K562 (cell line): ENCODE results near the gene KLHL8. TPM values are rescaled to one million over a fixed set of nuclear protein-coding genes. Genes with fewer than 3 reads are reported as not detected.

Experiments used
- ATAC-seq: fragments of 200-7000 bp; cut with Tn5 transposase; 3 replicates; pipeline ENCODE4 v1.9.1; 2020; ENCODE audit warnings: moderate library complexity
- BruUV-seq: library from RNA; stranded (reverse); fragments of 400-500 nt; replicated peaks from 2 replicates; lab custom pipeline; 2021; lab: Mats Ljungman, UMichigan
- CTCF ChIA-PET: fragments of 300-600 bp; formaldehyde crosslinking; extraction: SDS; loops from one replicate; lab custom pipeline; 2021; ENCODE audit warnings: low intra/inter-chr PET ratio; lab: Yijun Ruan, JAX
- POLR2A ChIA-PET: fragments of 300-600, 350-650 bp; sonication (Branson Sonifier 250); formaldehyde crosslinking; extraction: SDS; loops from one replicate; lab custom pipeline; 2021; ENCODE audit warnings: antibody characterized with exemption, inconsistent platforms; lab: Yijun Ruan, JAX
- DNase-seq, 4 experiments: peaks; one replicate each; pipeline versions ENCODE4 v3.0.0 to v3.0.0-alpha.2; 2011 to 2018; ENCODE audit warnings: low spot score in 3 of 4, mixed read lengths in 3 of 4; ENCODE audit errors: extremely low read depth in 1 of 4
- FAIRE-seq: peaks from 2 replicates; lab custom pipeline; 2011; peaks lifted over from hg19 to GRCh38; lab: Jason Lieb, UNC
- H2AFZ ChIP-seq: 2 replicates; pipeline ENCODE4 v1.6.0; 2011; ENCODE audit warnings: low read depth, low read length, control low read depth, inconsistent platforms
- H3K27ac ChIP-seq: fragments of 200-600 bp; 3 replicates; pipeline ENCODE4 v1.8.0; 2011; ENCODE audit warnings: low read depth, mild to moderate bottlenecking, control low read depth, inconsistent platforms, low read length, moderate library complexity, mixed read lengths; ENCODE audit errors: extremely low read depth
- H3K27me3 ChIP-seq, 2 experiments: fragments of 300-600 bp in 1 of 2; 2 replicates in 1 of 2; 3 replicates in 1 of 2; pipeline versions ENCODE4 v1.6.0 to v1.8.0; 2011; ENCODE audit warnings: inconsistent platforms in 2 of 2, low read length in 2 of 2, mild to moderate bottlenecking in 1 of 2, mixed read lengths in 1 of 2, moderate library complexity in 1 of 2; ENCODE audit not compliant: control insufficient read depth in 2 of 2, insufficient read depth in 2 of 2
- H3K36me3 ChIP-seq: fragments of 300-600 bp; 3 replicates; pipeline ENCODE4 v1.8.0; 2011; ENCODE audit warnings: mild to moderate bottlenecking, low read length, inconsistent platforms; ENCODE audit not compliant: control insufficient read depth, insufficient read depth
- H3K4me1 ChIP-seq, 2 experiments: fragments of 200-600 bp in 1 of 2; replicated peaks in 1 of 2; 2 replicates in 1 of 2; 3 replicates in 1 of 2; pipeline versions ENCODE4 v1.5.1 to v1.8.0; 2011; ENCODE audit warnings: inconsistent platforms in 2 of 2, low read length in 2 of 2, mild to moderate bottlenecking in 1 of 2, mixed read lengths in 1 of 2, moderate library complexity in 1 of 2; ENCODE audit not compliant: control insufficient read depth in 2 of 2, insufficient read depth in 2 of 2
- H3K4me2 ChIP-seq: 2 replicates; pipeline ENCODE4 v1.6.1; 2011; ENCODE audit warnings: low read length, control low read depth, inconsistent platforms, mixed read lengths; ENCODE audit not compliant: insufficient read depth
- H3K4me3 ChIP-seq: fragments of 200-600 bp; sonication (generic), shearing (Covaris generic); 2 replicates; pipeline ENCODE4 v1.5.1; 2016; ENCODE audit warnings: control low read depth, inconsistent platforms
- H3K79me2 ChIP-seq: fragments of 200-600 bp; 3 replicates; pipeline ENCODE4 v1.8.0; 2011; ENCODE audit warnings: low read length, inconsistent platforms; ENCODE audit not compliant: control insufficient read depth, insufficient read depth
- H3K9ac ChIP-seq, 2 experiments: 2 replicates each; pipeline versions ENCODE4 v1.6.0 to v1.6.1; 2011; ENCODE audit warnings: low read depth in 2 of 2, low read length in 2 of 2, control low read depth in 1 of 2, inconsistent platforms in 1 of 2, mild to moderate bottlenecking in 1 of 2, mixed read lengths in 1 of 2; ENCODE audit not compliant: insufficient read depth in 1 of 2
- H3K9me1 ChIP-seq: one replicate; pipeline ENCODE4 v1.6.0; 2011; ENCODE audit warnings: inconsistent platforms, mild to moderate bottlenecking, low read length, moderate library complexity; ENCODE audit not compliant: control insufficient read depth, insufficient read depth
- H3K9me3 ChIP-seq: replicated peaks from 2 replicates; pipeline ENCODE4 v1.5.1; 2011; ENCODE audit warnings: low read depth, low read length, inconsistent platforms; ENCODE audit not compliant: control insufficient read depth, insufficient read depth
- H4K20me1 ChIP-seq: replicated peaks from 2 replicates; pipeline ENCODE4 v1.6.1; 2011; ENCODE audit warnings: low read length, inconsistent platforms, mixed read lengths; ENCODE audit not compliant: control insufficient read depth, insufficient read depth
- CHCHD3 ChIP-seq: fragments of 250-450 bp; sonication (Bioruptor Pico); IDR thresholded peaks from 2 replicates; pipeline ENCODE4 v2.1.2; 2022; ENCODE audit warnings: mild to moderate bottlenecking
- DACH1 ChIP-seq: fragments of 450-650 bp; IDR thresholded peaks from 2 replicates; pipeline ENCODE4 v1.6.1; 2018; ENCODE audit not compliant: partially characterized antibody
- GATAD2A ChIP-seq: fragments of 450-650 bp; IDR thresholded peaks from 2 replicates; pipeline ENCODE4 v1.6.1; 2017
- KLF16 ChIP-seq: IDR thresholded peaks from 2 replicates; pipeline ENCODE4 v1.6.1; 2016; ENCODE audit warnings: antibody characterized with exemption
- NCOA2 ChIP-seq, 2 experiments: fragments of 450-650 bp; IDR thresholded peaks; 2 replicates each; pipeline ENCODE4 v1.6.1; 2018; ENCODE audit warnings: mild to moderate bottlenecking in 2 of 2, moderate library complexity in 1 of 2; ENCODE audit not compliant: partially characterized antibody in 2 of 2
- SRF ChIP-seq, 2 experiments: fragments of 250-450, 450-650 bp in 1 of 2; sonication (Bioruptor Pico) in 1 of 2; sonication (generic) in 1 of 2; formaldehyde crosslinking; IDR thresholded peaks; 2 replicates each; pipeline versions ENCODE4 v1.5.0 to v1.5.1; 2020 to 2022; ENCODE audit warnings: mild to moderate bottlenecking in 1 of 2, missing genetic modification reagents in 1 of 2
- TSHZ1 ChIP-seq: fragments of 250-450 bp; sonication (Bioruptor Pico); IDR thresholded peaks from 2 replicates; pipeline ENCODE4 v1.4.0; 2020; ENCODE audit warnings: mild to moderate bottlenecking, moderate library complexity
- U2AF2 ChIP-seq: fragments of 200-400 bp; formaldehyde crosslinking; optimal IDR thresholded peaks from 2 replicates; pipeline ENCODE3; 2017; ENCODE audit warnings: low read depth, mild to moderate bottlenecking, low read length
- ZKSCAN3 ChIP-seq: fragments of 250-450 bp; sonication (Bioruptor Pico); IDR thresholded peaks from 2 replicates; pipeline ENCODE4 v1.4.0; 2020
- ZNF197 ChIP-seq: fragments of 200-800 bp; sonication (Bioruptor generic); IDR thresholded peaks from 2 replicates; pipeline ENCODE4 v1.6.1; 2016; ENCODE audit warnings: low read depth, missing genetic modification characterization, missing compliant biosample characterization
- ZNF23 ChIP-seq: fragments of 250-450 bp; sonication (Bioruptor Pico); IDR thresholded peaks from 2 replicates; pipeline ENCODE4 v1.4.0; 2020; ENCODE audit warnings: mild to moderate bottlenecking
- ZNF239 ChIP-seq: fragments of 250-450 bp; sonication (Bioruptor Pico); IDR thresholded peaks from 2 replicates; pipeline ENCODE4 v1.4.0; 2020; ENCODE audit warnings: mild to moderate bottlenecking
- ZNF253 ChIP-seq: fragments of 250-450 bp; sonication (Bioruptor Pico); conservative IDR thresholded peaks from 2 replicates; pipeline ENCODE4 v1.6.1; 2021; ENCODE audit warnings: mild to moderate bottlenecking
- ZNF324 ChIP-seq: fragments of 250-450 bp; sonication (Bioruptor Pico); IDR thresholded peaks from 2 replicates; pipeline ENCODE4 v1.4.0; 2020; ENCODE audit warnings: mild to moderate bottlenecking
- ZNF507 ChIP-seq: conservative IDR thresholded peaks from 2 replicates; pipeline ENCODE4 v1.6.1; 2017; ENCODE audit warnings: missing genetic modification characterization, missing compliant biosample characterization
- WGBS: fragments of 100-300 bp; shearing (Covaris generic); methylation state at CpG from one replicate; pipeline ENCODE4 v1.1.6; 2016; ENCODE audit warnings: low coverage, mixed read lengths; ENCODE audit not compliant: insufficient coverage; ENCODE audit errors: missing lambda C conversion rate; 5-methylcytosine and 5-hydroxymethylcytosine counted together
- in situ Hi-C: fragments of 300-500 bp; cut with MboI; formaldehyde crosslinking; loops from 4 replicates; pipeline ENCODE4 v1.15.0; 2018; ENCODE audit warnings: inconsistent platforms, mixed read lengths
- intact Hi-C: fragments of 100-400 bp; cut with micrococcal nuclease; formaldehyde crosslinking; loops from 2 replicates; pipeline ENCODE4 v1.14.2; 2022
- polyA plus RNA-seq, 8 experiments: library from polyadenylated mRNA; depleted of rRNA in 4 of 8; stranded (reverse) in 5 of 8; unstranded in 3 of 8; fragments of >200 nt; fragmentation: Nextera tagmentation in 2 of 8; fragmentation: Illumina TruSeq in 1 of 8; extraction: Ambion mirVana in 2 of 8; extraction: Trizol in 1 of 8; gene quantifications; 2 replicates each; pipeline versions ENCODE4 v1.2.1 to v1.2.3, GENCODE V29; 2011 to 2014; ENCODE audit warnings: inconsistent platforms in 1 of 8, missing spikeins in 1 of 8
- total RNA-seq, 7 experiments: library from RNA; depleted of rRNA in 6 of 7; stranded (reverse); fragments of >200 nt in 6 of 7; fragmentation: Illumina TruSeq in 2 of 7; extraction: Trizol in 2 of 7; gene quantifications; 2 replicates each; pipeline versions ENCODE4 v1.2.1 to v1.2.3, GENCODE V29; 2011 to 2021; ENCODE audit warnings: low replicate concordance in 1 of 7

Gene KLHL8
- total and polyA plus RNA-seq, 9 of the 15 experiments (the other 6 are each of a cell fraction or from before 2014, with no cell fraction given): 8.7 to 25.3 (median 15.7) TPM

- in situ Hi-C loops: no loop called here
- Histone ChIP-seq H4K20me1 (no peaks in the 10 kb centered on the region), H3K4me3 (no peak overlapping the region), H2AFZ (no peak overlapping the region), H3K9me3 (no peaks in the 10 kb centered on the region), H3K27me3 (no peaks in the 10 kb centered on the region; a peak in 1 of 5 replicates), H3K9ac (no peak overlapping the region), H3K27ac (no peak overlapping the region), H3K9me1 (no peaks in the 10 kb centered on the region), H3K36me3 (no peaks in the 10 kb centered on the region), H3K4me1 (peaks cover 3 to 7% of the 10 kb centered on the region in 2 experiments; a peak in 2 of 5 replicates), H3K79me2 (no peaks in the 10 kb centered on the region), H3K4me2 (no peak overlapping the region)
- no peak for FAIRE-seq
- POLR2A ChIA-PET: interaction anchor here (0.5 kb wide), 1 partner anchor 44 kb away, joined by 3 read pairs; no protein-coding TSS in a partner anchor
- DNase-seq: no peak
- intact Hi-C loops: no loop called here
- no peak for ATAC-seq
- no TSS peak for BruUV-seq
- TF ChIP-seq ZNF23: no peak
- no peak for TF ChIP-seq CHCHD3 (CRISPR knock-in tag)
- TF ChIP-seq ZNF507 (tag): no peak
- TF ChIP-seq ZNF253 (CRISPR knock-in tag): no peak
- no peak for TF ChIP-seq ZKSCAN3 (CRISPR knock-in tag)
- TF ChIP-seq GATAD2A: no peak
- no peak for TF ChIP-seq NCOA2 (IDR thresholded peaks at IDR 0.05; ENCODE audit: partially characterized antibody in 2 of 2)
- no peak for TF ChIP-seq DACH1
- TF ChIP-seq SRF (CRISPR knock-in tag; IDR thresholded peaks at IDR 0.05): no peak
- no peak for TF ChIP-seq KLF16
- no peak for TF ChIP-seq ZNF239 (CRISPR knock-in tag)
- TF ChIP-seq ZNF197 (CRISPR knock-in tag): no peak
- no peak for TF ChIP-seq TSHZ1
- TF ChIP-seq U2AF2: no peak
- TF ChIP-seq ZNF324 (CRISPR knock-in tag): no peak
- WGBS: 78% methylated on average over 5 of the region's 5 CpGs
- CTCF ChIA-PET: no interaction called here
These were observed 5.5 kb upstream of the KLHL8 start for GRCh38 chr4:87225936-87226335.
